Urothelium cell line (cell line): ENCODE data around the gene SYCN.

Source experiments
- DNase-seq: peaks from one replicate; pipeline ENCODE4 v3.0.0; 2011; ENCODE audit warnings: low spot score, mixed read lengths
- FAIRE-seq: peaks from 2 replicates; lab custom pipeline; 2011; peaks lifted over from hg19 to GRCh38; lab: Jason Lieb, UNC

The SYCN gene

DNA sequence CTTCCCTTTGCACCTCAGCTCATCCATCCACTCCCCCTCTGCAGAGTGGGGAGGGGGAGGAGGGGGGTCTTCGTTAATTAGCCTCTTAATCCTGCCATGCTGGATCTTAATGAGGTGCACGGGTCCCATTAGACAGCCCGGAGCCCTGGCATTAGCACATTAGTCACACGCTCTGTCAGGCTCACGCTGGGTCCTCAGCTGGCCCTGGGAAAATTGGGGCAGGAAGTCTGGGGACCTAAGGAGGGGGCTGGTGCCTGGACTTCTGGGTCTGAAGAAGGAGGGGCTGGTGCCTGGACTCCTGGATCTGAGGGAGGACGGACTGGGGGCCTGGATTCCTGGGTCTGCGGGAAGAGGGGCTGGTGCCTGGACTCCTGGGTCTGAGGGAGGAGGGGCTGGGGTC, 7.7 kb downstream of the SYCN start:
- DNase-seq = no peak

DNA sequence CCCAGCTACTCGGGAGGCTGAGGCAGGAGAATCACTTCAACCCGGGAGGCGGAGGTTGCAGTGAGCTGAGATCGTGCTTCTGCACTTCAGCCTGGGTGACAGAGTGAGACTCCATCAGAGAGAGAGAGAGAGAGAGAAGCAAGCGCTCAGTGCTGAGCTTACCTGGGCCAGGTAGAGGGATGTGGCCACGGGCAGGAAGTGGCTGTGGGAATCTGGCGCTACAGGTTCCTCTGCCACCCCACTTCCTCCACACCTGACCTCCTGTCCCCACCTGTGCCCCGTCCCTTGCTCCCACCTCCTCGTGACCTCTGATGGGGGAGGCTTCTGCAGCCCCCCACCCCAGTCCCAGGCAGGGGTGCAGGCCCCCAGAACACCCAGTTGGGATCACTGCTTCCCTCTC, 8.3 kb downstream of the SYCN start:
- DNase-seq (no peak), FAIRE-seq (no peak)

More for the DNA sequence above, 7.7 kb downstream of the SYCN start:
- FAIRE-seq = no peak

DNA sequence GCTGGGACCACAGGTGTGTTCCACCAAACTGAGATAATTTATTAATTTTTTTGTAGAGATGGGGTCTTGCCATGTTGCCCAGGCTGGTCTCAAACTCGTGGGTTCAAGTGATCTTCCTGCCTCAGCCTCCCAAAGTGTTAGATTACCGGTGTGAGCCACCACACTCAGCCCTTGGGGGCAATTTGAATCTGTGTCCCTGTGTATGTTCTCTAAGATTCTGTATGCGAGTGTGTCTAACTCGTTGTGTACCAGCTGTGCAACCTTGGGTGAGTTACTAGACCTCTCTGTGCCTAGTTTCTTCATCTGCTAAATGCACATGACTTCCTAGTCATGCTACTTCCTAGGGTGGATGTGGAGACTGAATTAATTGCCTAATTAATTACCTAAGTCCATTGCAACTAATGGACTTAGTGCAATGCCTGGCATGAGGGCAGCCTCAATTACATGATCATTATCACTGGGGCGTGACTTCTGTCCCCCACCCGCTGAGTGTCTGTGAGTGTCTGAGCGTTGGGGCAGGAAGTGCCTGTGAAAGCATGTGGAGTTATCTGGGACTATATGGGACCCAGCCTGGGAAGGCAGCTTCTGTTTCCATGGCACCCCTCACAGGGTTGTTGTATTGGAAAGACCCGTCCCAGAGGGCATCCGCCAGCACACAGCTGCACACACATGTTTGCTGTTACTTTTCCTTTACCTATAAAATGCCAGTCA, 9.1 kb downstream of the SYCN start:
- DNase-seq = no peak
- FAIRE-seq = no peak

DNA sequence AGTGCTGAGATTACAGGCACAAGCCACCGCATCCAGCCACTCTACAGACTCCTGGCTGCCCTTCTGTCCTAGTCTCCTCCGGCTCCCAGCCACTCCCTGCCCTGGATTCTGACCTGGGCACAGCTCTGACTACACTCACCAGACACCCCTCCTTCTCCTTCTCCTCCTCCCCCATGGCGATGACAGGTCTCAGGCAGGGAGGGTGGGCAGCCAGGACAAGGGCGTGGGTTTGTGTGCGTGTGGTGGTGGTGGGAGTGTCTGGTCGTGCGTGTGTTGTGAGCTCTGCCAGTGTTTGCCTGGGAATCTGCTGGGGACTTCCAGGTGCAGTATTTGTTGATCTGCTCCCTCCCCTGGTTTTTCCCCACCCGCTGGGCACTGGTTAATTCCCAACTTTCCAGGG, 10.3 kb downstream of the SYCN start:
- DNase-seq = no peak
- FAIRE-seq = no peak

DNA sequence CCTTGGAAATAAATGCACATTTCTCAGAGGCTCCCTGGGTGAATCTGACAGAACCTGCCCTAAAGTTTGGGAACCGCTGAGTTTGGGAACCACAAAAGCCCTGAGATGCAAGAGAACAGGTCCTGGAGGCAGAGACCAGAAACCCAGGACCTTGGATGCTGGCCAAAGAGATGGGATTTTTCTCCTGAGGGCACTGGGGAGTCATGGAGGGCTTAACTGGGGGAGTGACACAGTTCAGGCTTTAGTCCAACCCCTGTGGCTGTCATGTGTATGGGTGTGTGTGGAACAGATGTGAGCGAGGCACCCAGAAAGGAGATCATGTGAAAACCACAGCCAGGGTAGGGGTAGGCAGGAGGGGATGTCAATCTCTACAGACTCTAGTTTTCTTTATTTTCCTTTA, 11.2 kb downstream of the SYCN start:
- DNase-seq = no peak
- FAIRE-seq = no peak

DNA sequence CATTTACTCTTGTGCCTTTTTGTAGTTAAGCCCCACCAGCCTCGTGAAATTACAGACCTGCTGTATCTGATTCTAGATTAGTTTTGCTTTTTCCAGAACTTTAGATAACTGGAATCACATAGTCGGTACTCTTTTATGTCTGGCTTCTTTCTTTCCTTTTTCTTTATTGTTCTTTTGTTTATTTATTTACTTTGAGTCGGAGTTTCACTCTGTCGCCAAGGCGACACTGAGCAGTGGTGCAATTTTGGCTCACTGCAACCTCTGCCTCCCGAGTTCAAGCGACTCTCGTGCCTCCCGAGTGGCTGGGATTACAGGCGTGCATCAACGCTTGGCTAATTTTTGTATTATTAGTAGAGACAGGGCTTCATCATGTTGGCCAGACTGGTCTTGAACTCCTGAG, 13.3 kb downstream of the SYCN start:
- no peak for DNase-seq
- no peak for FAIRE-seq

DNA sequence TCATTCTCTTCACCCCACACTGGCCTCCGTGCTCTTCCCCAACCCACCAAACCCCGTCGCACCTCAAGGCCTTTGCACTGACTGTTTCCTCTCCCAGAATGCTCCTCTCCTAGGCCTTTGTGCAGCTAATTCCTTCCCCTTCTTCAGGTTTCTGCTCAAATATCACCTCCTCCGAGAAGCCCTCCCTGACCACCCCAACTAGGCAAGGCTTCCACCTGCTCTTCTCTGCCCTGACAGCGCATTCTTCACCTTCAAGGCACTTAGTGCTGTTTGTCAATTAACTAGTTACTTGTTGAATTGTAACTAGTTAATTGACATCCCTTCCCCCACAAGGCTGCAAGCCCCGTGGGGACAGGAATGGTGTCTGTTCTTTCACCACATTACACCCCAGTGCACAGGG, 15.1 kb downstream of the SYCN start:
- DNase-seq = no peak
- no peak for FAIRE-seq

DNA sequence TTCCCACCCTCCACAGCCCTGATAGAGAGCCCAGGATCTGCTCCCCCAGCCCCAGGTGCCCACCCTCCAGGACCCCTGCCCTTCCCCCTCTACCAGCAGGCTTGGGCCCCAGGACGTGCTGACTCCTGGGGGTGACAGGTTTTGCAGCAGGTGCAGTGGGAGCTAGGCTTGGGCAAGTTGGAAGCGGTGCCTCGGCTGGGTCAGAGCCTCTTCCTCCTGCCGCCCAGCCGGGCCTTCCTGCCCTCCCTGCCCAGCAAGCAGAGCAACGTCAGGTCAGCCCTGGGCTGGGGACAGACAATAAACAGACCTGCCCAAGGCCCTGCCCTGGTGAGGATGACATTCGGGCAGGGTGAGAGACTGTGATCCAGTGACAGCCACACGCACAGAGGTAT, 16.5 kb downstream of the SYCN start:
- DNase-seq (no peak), FAIRE-seq (no peak)

DNA sequence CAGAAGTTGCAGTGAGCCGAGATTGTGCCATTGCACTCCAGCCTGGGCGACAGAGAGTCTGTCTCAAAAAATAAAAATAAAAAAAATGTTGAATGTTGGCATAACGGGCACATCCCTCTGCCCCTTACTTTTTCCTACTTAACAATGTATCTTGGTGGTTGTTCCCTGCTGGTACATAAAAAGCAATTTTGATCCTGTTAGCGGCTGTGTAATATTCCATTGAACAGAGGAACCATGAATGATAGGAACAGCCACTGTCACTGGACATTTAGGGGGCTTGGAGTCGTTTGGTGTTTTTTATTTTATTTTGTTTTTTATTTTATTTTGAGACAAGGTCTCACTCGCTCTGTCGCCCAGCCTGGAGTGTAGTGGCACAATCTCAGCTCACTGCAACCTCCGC, 17.7 kb downstream of the SYCN start:
- FAIRE-seq = no peak

DNA sequence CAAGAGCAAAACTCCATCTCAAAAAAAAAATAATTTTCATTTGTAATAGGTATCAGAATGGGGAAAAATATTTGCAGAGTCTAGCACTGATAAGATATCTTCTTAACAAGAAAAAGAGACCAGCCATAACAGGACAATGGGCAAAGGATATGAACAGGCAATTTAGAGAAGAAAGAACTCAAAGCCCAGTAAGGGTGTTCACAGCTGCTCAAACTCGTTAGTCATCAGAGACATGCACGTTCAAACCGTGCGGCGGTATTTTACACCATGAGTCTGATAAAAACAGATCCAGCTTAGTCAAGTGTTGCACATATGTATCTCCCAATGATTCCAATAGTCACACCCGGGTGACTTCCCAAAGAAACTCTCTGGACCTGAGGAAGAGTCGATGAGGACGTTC, 21.0 kb downstream of the SYCN start:
- FAIRE-seq (no peak), DNase-seq (no peak)

More for the DNA sequence above, 17.7 kb downstream of the SYCN start:
- no peak for DNase-seq

DNA sequence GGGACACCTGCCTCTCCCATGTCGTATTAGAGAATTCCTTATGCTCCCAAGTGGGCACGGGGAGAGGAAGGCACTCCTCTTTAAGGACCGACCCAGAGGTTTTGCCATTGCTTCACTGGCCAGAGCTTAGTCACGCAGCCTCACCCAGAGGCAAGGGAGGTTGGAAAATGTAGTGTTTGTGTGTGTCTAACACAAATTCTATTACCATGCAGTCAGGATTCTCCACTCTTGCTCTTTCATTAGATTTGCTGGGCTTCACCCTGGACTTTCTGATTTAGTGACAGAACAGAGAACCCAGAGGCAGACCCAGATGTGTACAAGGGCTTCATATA, 21.9 kb downstream of the SYCN start:
- DNase-seq (no peak), FAIRE-seq (no peak)

DNA sequence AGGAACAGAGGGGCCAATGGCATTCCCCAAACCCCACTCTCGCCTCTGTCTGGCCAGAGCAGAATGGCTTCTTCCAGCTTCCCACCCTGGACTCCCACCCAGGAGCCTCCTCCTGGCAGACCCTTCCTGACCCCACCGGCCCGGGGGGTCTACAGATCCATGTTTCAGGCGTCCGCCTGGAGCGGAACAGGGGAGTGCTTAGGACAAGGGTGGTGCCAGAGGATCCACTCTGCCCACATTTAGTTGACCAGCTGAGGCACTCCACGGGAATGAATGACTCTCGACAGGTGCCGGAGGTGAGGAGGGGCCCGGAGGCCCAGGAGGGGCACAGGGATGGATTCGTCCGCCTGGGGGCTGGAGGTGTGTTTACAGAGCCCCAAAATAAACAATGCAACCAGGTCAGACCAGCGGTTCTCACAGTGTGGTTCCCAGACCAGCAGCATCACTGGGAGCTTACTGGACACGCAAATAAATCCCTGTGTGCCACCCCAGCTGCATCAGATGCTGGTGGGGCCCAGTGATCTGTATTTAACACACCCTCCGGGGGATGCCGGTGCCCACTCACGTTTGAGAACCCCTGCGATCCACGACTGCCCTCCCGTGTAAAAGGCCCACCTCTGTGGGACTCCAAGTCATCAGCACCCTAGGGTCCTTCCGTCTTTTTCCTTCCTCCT, 22.4 kb downstream of the SYCN start:
- DNase-seq (no peak), FAIRE-seq (no peak)

DNA sequence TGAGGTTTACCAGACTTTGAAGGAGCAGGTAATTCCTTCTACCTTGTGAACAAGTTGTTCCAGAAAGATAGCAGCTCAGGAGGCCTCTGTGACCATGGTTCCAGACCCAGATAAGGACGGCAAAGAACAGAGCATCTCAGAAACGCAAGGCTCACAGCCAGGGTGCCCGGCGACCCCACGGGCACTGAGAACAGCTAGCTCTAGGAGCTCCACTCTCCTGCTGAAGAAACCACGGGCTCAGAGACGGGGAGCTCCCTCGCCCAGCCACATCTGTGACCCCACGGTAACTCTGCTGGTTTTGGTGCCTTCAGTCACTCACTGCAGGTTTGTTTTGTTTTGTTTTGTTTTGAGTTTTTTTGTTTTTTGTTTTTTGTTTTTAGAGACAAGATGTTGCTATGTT, 23.3 kb downstream of the SYCN start:
- no peak for FAIRE-seq
- no peak for DNase-seq

DNA sequence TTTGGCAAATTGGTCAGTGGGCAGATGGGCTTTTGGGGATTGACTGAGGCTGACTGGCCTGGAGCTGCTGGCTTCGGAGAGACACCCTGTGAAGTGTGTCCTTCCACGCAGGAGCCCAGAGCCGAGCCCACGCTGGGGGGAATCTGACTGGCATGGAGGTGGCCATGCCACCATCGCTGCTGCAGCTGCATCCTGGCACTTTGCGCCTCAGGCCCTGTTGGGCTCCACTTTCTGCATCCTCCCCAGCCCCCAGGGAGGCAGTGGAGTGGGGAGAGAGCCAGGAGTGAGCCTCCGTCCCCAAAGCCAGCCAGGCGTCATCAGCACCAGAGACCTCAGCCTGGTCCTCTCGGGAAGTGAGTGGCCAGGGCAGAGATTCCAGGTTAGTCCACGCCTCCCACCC, 24.3 kb downstream of the SYCN start:
- FAIRE-seq = no peak
- DNase-seq = no peak

DNA sequence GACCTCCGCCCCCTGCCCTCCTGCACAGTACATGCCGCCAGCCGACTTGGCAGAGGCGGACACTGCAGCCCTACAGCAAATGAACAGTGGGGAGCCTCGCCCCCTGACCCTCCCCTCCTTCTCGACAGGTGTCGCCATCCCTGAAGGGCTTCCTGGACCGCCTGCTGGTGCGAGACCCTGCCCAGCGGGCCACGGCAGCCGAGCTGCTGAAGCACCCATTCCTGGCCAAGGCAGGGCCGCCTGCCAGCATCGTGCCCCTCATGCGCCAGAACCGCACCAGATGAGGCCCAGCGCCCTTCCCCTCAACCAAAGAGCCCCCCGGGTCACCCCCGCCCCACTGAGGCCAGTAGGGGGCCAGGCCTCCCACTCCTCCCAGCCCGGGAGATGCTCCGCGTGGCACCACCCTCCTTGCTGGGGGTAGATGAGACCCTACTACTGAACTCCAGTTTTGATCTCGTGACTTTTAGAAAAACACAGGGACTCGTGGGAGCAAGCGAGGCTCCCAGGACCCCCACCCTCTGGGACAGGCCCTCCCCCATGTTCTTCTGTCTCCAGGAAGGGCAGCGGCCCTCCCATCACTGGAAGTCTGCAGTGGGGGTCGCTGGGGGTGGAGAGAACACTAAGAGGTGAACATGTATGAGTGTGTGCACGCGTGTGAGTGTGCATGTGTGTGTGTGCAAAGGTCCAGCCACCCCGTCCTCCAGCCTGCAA, 25.6 kb downstream of the SYCN start:
- DNase-seq = no peak
- FAIRE-seq = no peak

DNA sequence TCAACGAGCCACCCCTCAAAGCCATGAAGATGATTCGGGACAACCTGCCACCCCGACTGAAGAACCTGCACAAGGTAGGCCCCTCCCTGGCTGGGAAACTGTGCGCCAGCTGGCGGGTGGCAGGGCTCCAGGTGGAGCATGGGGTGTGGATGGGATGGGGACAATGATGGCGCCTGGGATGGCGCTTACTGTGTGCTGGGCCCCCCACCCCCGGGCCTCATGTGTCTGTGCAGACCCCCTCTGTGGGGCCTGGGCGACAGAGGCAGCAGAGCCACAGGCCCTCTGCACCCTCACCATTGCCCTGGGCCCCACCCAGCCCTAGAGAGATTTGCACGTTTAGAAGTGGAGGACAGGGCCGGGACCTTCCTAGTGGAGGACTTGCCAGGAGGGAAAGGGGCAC, 26.3 kb downstream of the SYCN start:
- no peak for DNase-seq
- no peak for FAIRE-seq

DNA sequence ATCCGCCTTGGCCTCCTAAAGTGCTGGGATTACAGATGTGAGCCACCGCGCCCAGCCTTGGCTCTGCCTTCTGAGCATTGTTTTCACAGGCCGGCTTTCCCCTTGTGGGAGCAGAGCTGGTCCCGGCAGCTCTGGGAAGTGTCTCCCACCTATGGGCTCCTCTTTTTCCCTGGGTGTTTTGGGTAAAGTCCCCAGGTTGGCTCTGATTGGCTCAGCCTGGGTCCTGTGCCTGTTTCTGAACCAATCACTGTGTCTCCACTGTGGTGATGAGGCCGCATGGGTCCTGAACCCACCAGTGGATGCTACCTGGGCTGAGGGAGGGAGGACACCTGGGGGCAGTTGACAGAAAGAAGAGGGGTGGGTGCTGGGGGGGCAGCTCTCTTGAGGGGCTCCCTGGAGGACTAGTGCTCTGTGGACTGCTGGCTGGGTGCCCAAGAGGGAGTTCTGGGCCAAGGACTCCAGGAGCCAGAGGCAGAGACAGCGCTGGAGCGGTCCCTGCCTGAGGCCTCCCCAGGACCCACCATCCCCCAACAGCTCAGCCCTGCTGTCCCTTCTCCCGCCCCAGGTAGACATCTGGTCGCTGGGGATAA, 26.9 kb downstream of the SYCN start:
- no peak for FAIRE-seq
- no peak for DNase-seq

DNA sequence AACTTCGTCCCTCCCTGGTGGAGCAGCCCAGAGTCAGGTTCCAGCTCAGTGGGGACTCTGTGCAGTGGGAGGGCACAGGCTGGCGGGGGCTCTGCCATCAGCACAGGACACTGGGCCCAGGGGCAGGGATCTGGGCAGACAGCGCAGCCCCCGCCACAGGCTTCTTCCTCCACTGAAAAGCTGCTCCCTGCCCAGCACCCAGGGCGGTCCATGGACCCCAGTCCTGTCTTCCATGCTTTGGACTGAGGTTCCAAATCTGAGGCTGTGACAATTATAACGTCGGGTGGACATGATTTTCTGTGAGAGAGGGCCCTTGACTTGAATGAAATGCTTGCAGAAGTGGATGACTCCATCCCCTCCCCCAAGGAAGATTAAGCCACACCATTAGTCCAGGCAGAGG, 28.5 kb downstream of the SYCN start:
- FAIRE-seq (no peak), DNase-seq (no peak)

DNA sequence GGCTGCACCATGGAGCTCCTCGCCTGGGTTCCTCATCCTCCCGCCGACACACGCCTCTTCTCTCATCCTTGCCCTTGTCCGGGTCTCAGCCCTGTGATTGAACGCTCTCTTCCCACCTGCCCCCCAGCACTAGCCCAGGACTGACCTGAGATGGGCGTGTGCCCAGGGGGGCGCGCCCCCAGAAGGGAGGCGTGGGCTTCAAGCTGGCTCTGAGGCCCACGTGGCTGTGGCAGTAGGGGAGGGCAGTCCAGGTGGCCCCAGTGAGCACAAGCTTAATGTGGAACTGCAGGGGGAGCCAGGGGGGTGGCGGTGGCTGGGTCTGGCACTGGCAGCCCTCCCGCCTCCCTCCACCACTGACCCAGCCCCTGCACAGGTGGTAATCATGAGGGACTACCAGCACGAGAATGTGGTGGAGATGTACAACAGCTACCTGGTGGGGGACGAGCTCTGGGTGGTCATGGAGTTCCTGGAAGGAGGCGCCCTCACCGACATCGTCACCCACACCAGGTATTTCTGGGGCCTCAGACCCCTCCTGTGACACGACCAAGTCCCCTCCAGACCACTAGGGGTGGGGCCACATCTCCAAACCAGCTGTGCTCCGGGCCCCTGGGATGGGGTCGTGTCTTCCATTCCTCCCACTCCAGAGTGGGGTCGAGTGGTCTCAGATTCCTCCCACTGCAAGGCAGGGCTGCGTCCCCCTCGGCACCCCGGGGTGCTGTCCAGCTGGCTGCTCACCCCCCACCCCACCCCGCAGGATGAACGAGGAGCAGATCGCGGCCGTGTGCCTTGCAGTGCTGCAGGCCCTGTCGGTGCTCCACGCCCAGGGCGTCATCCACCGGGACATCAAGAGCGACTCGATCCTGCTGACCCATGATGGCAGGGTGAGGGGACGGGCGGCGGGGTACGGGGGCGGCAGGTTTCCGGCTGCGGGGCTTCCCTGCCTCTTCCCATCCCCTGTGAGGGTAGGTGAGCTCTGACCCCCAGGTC, 29.2 kb downstream of the SYCN start:
- FAIRE-seq (no peak), DNase-seq (no peak)

DNA sequence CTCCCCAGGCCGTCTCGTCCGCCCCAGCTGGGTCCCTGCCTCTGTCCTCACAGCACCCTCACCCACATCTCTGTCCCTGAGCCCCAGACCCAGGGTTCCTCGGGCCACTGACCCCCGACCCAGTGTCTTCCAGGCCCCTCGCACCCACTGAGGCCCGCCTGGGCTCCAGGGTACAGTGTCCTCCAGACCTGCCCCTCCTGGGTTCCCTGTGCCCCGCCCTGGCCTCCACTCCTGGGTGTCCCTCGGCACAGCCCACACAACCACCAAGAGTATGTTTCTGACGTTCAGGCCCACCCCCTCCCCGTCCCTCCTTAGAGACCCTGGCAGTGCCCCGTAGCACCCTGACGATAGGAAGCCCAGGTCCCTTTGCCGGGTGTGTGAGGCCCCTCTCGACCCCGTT, 29.9 kb downstream of the SYCN start:
- FAIRE-seq (no peak), DNase-seq (no peak)

DNA sequence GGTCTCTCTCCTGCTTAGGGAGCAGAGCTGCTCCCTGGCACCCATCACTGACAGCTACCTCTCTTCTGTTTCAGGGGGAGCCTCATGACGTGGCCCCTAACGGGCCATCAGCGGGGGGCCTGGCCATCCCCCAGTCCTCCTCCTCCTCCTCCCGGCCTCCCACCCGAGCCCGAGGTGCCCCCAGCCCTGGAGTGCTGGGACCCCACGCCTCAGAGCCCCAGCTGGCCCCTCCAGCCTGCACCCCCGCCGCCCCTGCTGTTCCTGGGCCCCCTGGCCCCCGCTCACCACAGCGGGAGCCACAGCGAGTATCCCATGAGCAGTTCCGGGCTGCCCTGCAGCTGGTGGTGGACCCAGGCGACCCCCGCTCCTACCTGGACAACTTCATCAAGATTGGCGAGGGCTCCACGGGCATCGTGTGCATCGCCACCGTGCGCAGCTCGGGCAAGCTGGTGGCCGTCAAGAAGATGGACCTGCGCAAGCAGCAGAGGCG, 30.5 kb downstream of the SYCN start:
- FAIRE-seq = no peak
- DNase-seq = no peak
